Frontal cortex (tissue), 4 donors: ENCODE results near the gene ANKRD6. TPM values are rescaled to one million over a fixed set of nuclear protein-coding genes. Genes with fewer than 3 reads are reported as not detected.

Experiments used
- DNase-seq, 2 donors: peaks; one replicate each; pipeline ENCODE4 v3.0.0; 2012; ENCODE audit warnings: low spot score in 2 of 2
- FAIRE-seq: peaks from 2 replicates; lab custom pipeline; 2012; peaks lifted over from hg19 to GRCh38; lab: Jason Lieb, UNC
- total RNA-seq: library from RNA; depleted of rRNA; stranded (reverse); fragments of >200 nt; gene quantifications from one replicate; pipeline ENCODE4 v1.2.3, GENCODE V29; 2014
- donor health status: control.
- donor health status: control.
- donor health status: control.

Gene ANKRD6
- total RNA-seq, 1 donor from 2014 or later, result 28.9 TPM

- DNase-seq, result peak; percentile 90 to 92
- FAIRE-seq, result no peak
Observed at GRCh38 chr6:89412071-89413005, 20.6 kb upstream of the ANKRD6 start, which contains the start of gene RRAGD. TSS of gene RRAGD (minus strand) at chr6:89412273. CDS start at chr6:89411993, 280 bp downstream.

GRCh38 chr6:89413006-89413400 lies 19.9 kb upstream of the ANKRD6 start:
- DNase-seq (no peak), FAIRE-seq (no peak)

GRCh38 chr6:89414215-89414614 lies 18.7 kb upstream of the ANKRD6 start:
- DNase-seq (no peak), FAIRE-seq (no peak)

- FAIRE-seq (no peak), DNase-seq (no peak)
Observed at GRCh38 chr6:89415185-89415584, 17.8 kb upstream of the ANKRD6 start.

- FAIRE-seq (no peak), DNase-seq (no peak)
Observed at GRCh38 chr6:89416796-89417195, 16.2 kb upstream of the ANKRD6 start.

DNA sequence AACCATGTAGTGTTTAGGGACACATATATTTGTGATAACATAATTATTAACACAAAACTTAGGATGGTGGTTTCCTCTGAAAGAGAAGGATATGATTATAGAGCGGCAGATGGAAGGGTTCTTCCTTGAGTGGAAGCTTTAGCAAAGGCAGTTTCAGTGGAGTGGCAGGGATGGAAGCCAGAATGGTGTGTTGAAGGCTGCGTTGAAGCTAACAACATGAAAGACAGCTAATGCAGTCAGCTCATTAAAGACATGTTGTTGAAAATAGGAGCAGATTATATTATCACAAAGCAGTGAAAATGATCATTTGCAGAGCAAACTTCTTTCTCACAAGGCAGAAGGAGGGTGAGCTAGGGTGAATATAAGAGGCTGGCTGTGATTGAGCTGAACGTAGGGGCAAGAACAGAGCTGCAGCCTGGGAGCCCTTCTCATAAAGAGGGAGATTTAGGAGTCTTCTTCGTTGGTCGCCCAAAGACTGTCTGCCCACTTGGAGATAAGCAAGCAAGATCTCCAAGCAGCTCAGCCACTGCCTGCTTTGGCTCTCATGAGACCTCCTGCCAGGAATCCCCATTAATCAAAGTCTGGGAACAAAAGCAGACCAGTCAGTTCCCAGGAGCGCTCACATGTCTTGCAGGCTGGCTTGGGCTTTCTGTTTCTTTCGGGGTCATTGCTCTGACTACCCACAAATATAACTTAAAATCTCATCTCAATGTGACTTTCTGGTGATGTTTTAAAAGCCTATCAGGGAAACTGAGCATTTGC lies 2.6 kb upstream of the ANKRD6 start:
- FAIRE-seq (no peak), DNase-seq (no peak)

- FAIRE-seq (no peak), DNase-seq (no peak)
Observed at GRCh38 chr6:89433252-89434149, 549 bp downstream of the ANKRD6 start.

GRCh38 chr6:89434150-89434499 lies 1.2 kb downstream of the ANKRD6 start:
- FAIRE-seq (no peak), DNase-seq (no peak)

GRCh38 chr6:89434954-89435353 lies 2.0 kb downstream of the ANKRD6 start:
- no peak for DNase-seq
- no peak for FAIRE-seq

DNA sequence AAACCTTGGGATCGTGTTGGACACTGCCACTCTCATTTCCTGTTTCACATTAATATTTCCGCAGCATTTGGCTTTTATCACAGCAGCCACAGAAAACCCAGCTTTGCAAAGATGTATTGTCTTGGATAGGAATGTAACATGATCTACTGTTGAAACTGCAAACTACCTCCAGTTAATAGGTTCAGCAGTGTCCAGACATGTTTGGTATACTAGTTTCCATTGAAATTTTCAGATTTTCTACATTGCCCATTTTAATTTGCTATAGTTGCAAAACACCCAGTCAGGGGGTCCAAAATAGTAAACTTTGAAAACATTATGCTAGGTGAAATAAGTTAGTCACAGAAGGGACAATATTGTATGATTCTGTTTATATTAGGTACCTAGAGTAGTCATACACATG lies 3.3 kb downstream of the ANKRD6 start:
- FAIRE-seq (no peak), DNase-seq (no peak)

DNA sequence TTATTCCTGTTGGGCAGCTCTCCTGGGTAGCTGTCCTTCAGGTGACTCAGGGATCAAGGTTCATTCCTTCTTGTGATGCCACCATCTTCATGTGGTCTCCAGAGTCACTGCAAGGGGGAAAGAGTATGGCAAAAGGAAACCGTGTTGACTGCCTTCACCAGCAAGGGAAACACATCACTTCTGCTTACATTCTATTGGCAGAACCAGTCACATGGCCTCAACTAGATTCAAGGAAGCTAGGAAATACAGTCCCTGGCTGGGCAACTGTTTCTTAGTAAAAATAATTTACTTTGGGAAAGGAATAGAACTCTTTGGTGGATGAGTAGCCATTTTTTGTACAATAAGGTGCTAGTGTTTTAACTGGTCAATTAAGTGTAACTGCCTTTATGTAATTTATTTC lies 5.3 kb downstream of the ANKRD6 start:
- FAIRE-seq, result no peak
- DNase-seq, result no peak

- no peak for DNase-seq
- no peak for FAIRE-seq
Observed at GRCh38 chr6:89439014-89439413, 6.1 kb downstream of the ANKRD6 start.

DNA sequence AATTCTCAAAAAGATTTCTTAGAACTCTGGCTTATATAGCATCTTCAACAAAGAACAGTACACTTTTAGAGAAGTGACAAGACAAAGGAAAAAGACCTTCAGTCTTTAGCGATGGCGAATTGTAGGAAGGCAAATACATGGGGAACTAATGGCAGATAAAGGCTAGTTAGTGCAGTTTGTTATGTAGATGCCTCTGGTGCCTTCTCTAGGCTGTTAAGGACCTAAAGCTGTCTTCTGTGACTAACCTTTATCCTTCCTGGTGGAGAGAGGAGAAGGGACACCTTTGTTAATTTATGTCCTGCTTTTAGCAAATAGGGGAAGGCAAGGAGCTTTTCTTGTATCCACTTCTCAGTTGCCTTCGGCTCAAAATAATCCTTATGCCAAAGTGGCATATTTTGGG lies 7.2 kb downstream of the ANKRD6 start:
- no peak for DNase-seq
- no peak for FAIRE-seq

DNA sequence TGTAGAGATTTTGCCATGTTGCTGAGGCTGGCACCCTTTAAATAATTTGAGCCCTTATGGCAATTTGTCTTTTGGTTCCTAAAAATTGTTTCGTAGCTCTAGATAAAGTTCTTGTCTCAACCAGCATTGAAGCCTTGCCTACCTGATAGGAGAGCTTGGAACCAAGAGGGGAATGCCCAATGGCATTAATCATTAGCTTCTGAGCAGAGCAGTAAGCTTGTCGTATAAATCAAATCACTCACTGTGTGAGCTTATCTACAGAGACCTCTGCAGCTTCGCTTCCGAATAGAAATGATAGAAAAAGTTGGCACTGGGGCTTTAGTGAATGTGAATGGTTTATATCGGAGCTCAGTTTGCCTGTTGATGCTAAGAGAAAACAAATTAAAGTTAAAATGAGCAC lies 10.7 kb downstream of the ANKRD6 start:
- no peak for FAIRE-seq

DNA sequence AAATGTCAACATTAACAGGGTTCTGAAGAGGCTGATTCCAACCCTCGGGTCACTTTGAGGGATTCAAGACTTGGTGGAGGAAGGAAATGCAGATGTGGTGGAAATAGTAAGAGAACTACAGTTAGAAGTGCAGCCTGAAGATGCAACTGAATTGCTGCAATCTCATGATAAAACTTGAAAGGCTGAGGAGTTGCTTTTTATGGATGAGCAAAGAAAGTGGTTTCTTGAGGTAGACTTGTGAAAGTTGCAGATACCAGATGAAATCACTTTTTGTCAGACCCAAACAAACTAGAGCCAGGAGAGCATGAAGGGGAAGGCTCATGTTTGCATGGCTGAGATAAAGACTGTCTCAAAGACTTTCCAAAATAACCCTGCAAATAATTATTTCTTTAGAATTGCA lies 16.2 kb downstream of the ANKRD6 start:
- no peak for DNase-seq
- FAIRE-seq, result no peak

More for the DNA sequence above, 10.7 kb downstream of the ANKRD6 start:
- DNase-seq, result no peak

DNA sequence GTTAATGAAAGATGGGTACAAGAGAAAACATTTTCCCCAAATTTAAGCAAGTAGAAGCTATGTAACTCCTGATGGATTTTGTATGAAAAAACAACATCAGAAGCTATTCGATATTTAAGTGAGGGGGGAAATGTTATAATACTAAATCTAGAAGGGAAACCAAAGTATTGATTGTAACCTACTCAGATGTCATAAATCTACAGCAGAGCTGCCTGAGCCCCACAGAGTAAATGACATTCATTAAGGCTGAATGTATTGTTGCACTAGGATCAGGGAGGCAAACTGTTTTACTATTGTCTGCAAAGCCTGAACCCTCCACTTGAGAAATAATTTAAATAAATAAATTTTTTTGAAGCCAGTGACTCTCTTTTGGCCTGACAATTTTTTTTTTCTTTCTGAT lies 19.3 kb downstream of the ANKRD6 start:
- no peak for FAIRE-seq
- no peak for DNase-seq

DNA sequence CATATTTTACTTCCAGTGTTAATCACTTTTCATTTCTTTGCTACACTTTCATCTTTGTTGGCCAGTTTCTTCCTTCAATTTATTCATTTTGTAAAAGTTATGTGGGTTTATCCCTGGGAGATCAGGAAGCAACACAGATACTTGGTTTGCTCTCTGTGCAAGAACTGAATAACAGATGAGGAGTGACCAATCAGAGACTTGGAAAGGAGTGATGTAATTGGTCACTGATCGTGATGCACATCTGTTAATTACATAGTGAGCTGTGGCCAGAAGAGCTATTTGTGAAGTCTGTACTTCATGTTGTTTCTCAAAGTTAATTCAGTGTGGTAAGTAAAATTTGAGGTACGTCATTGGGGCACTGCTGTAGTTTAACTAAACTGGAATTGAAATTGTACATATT lies 21.3 kb downstream of the ANKRD6 start:
- FAIRE-seq (no peak), DNase-seq (no peak)

GRCh38 chr6:89458704-89459103 lies 25.8 kb downstream of the ANKRD6 start:
- no peak for FAIRE-seq
- no peak for DNase-seq

GRCh38 chr6:89459501-89459900 lies 26.5 kb downstream of the ANKRD6 start:
- FAIRE-seq (no peak), DNase-seq (no peak)

- no peak for DNase-seq
Observed at GRCh38 chr6:89460713-89461112, 27.8 kb downstream of the ANKRD6 start.

More at GRCh38 chr6:89460713-89461112, 27.8 kb downstream of the ANKRD6 start:
- no peak for FAIRE-seq
